ENCODE measurements around the gene C11orf58. TPM values are rescaled to one million over a fixed set of nuclear protein-coding genes. Genes with fewer than 3 reads are reported as not detected.

Gene C11orf58
- total and polyA plus RNA-seq, 2 experiments from 2014 or later, result 170 to 185 TPM

- Histone ChIP-seq H3K9me2 (replicated peaks; ENCODE audit: insufficient read depth) (no peaks in the 10 kb centered on the region), H3K9me3 (ENCODE audit: low read depth) (no peaks in the 10 kb centered on the region), H3K36me3 (replicated peaks; ENCODE audit: insufficient read depth, low read depth) (no peaks in the 10 kb centered on the region), H4K20me1 (ENCODE audit: insufficient read depth, poor library complexity, severe bottlenecking) (no peaks in the 10 kb centered on the region), H3K4me2 (no peak overlapping the region), H3K4me1 (ENCODE audit: insufficient read depth) (no peaks in the 10 kb centered on the region), H3K4me3 (no peak overlapping the region), H3K79me2 (no peaks in the 10 kb centered on the region), H3K27ac (no peak overlapping the region), H2AFZ (no peak overlapping the region), H3K27me3 (no peaks in the 10 kb centered on the region)
- DNase-seq (ENCODE audit: low spot score), result no peak
- whole genome bisulfite sequencing (ENCODE audit: low lambda C conversion rate, missing lambda C conversion rate), result 84% methylated on average over 12 of the region's 12 CpGs
- no peak for TF ChIP-seq EZH2phosphoT487 (IDR thresholded peaks at IDR 0.05; ENCODE audit: low read depth, severe bottlenecking, unreplicated experiment)
- TF ChIP-seq, protein P1, sequence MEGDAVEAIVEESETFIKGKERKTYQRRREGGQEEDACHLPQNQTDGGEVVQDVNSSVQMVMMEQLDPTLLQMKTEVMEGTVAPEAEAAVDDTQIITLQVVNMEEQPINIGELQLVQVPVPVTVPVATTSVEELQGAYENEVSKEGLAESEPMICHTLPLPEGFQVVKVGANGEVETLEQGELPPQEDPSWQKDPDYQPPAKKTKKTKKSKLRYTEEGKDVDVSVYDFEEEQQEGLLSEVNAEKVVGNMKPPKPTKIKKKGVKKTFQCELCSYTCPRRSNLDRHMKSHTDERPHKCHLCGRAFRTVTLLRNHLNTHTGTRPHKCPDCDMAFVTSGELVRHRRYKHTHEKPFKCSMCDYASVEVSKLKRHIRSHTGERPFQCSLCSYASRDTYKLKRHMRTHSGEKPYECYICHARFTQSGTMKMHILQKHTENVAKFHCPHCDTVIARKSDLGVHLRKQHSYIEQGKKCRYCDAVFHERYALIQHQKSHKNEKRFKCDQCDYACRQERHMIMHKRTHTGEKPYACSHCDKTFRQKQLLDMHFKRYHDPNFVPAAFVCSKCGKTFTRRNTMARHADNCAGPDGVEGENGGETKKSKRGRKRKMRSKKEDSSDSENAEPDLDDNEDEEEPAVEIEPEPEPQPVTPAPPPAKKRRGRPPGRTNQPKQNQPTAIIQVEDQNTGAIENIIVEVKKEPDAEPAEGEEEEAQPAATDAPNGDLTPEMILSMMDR (IDR thresholded peaks at IDR 0.05; ENCODE audit: poor library complexity), result no peak
- no peak for TF ChIP-seq EZH2 (IDR thresholded peaks at IDR 0.05; ENCODE audit: borderline replicate concordance)
Observed at GRCh38 chr11:16771350-16772140, 33.1 kb downstream of the C11orf58 start.

- 98% methylated on average over 2 of the region's 2 CpGs for WGBS (ENCODE audit: low lambda C conversion rate, missing lambda C conversion rate)
- H3K4me2 ChIP-seq, result no peak overlapping the region
- H4K20me1 ChIP-seq (ENCODE audit: insufficient read depth, poor library complexity, severe bottlenecking), result no peaks in the 10 kb centered on the region
- no peaks in the 10 kb centered on the region for H3K36me3 ChIP-seq (replicated peaks; ENCODE audit: insufficient read depth, low read depth)
- no peak overlapping the region for H3K27ac ChIP-seq
- H3K9me2 ChIP-seq (replicated peaks; ENCODE audit: insufficient read depth), result no peaks in the 10 kb centered on the region
- DNase-seq (ENCODE audit: low spot score), result no peak
- H2AFZ ChIP-seq, result no peak overlapping the region
- H3K79me2 ChIP-seq, result no peaks in the 10 kb centered on the region
- H3K9me3 ChIP-seq (ENCODE audit: low read depth), result no peaks in the 10 kb centered on the region
- no peak overlapping the region for H3K4me3 ChIP-seq
- TF ChIP-seq EZH2 (IDR thresholded peaks at IDR 0.05; ENCODE audit: borderline replicate concordance), result no peak
- no peaks in the 10 kb centered on the region for H3K4me1 ChIP-seq (ENCODE audit: insufficient read depth)
- H3K27me3 ChIP-seq, result no peaks in the 10 kb centered on the region
Observed at GRCh38 chr11:16772141-16772512, 33.7 kb downstream of the C11orf58 start.

DNA sequence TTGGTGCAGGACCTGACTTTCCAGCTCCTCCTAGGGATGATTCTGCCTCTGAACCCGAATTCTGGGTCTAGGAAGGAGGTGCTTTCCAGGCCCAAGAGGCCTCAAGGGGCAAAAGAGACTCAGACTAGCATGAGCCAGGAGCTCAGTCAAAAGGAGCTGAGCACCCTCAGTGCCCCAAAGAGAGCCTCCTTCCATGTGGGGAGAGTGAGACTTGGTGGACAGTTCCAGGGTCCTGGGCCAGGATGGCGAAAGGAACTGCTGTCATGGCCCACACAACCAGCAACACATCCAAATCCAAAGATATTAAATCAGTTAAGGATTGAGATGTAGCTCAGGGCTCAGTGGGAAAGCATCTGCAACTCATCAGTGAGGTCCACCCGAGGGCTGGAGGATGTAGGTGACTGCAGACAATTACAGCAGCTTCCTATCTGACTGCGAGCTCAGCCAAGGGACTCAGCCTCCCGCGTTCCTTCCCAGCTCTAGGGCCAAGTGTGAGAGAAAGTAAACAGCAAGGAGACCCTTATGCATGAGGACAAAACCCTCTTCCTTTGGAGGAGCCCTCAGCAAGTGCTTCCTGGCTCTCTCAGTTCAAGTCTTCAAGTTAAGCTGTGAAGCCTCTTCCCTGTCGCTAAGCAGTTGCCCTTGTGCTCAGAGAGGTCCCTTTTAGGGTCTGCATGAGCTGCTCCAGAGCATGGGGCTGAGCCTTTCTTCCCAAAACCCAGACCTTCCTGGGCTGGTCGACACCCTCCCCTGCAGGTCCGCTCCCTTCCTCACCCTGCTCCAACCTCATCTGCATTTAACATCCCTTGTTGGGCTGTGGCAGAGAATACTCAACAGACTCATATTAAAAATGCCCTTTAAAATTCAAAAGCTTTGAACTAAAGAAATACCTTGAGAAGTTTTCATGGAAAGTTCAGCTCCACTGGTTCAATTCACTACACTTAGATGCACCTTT lies 35.8 kb downstream of the C11orf58 start:
- WGBS (ENCODE audit: low lambda C conversion rate, missing lambda C conversion rate), result 65% methylated on average over 9 of the region's 9 CpGs

More for the DNA sequence above, 35.8 kb downstream of the C11orf58 start:
- TF ChIP-seq, protein P1 (IDR thresholded peaks at IDR 0.05; ENCODE audit: poor library complexity), result no peak
- no peak for TF ChIP-seq EZH2 (IDR thresholded peaks at IDR 0.05; ENCODE audit: borderline replicate concordance)
- TF ChIP-seq EZH2phosphoT487 (IDR thresholded peaks at IDR 0.05; ENCODE audit: low read depth, severe bottlenecking, unreplicated experiment), result no peak
- Histone ChIP-seq H3K9me3 (ENCODE audit: low read depth) (no peaks in the 10 kb centered on the region), H3K4me2 (no peak overlapping the region), H3K4me3 (no peak overlapping the region), H3K4me1 (ENCODE audit: insufficient read depth) (no peaks in the 10 kb centered on the region), H3K36me3 (replicated peaks; ENCODE audit: insufficient read depth, low read depth) (no peaks in the 10 kb centered on the region), H3K27ac (peak overlapping the region; percentile 3), H3K27me3 (no peaks in the 10 kb centered on the region), H3K9me2 (replicated peaks; ENCODE audit: insufficient read depth) (no peaks in the 10 kb centered on the region), H2AFZ (no peak overlapping the region), H4K20me1 (ENCODE audit: insufficient read depth, poor library complexity, severe bottlenecking) (no peaks in the 10 kb centered on the region), H3K79me2 (no peaks in the 10 kb centered on the region)
- DNase-seq (ENCODE audit: low spot score), result no peak

All from hepatocyte (in vitro differentiated cells).